DMS79 (cell line): ENCODE data around the gene ALDH3B2.
"Not testable (repeated sequence)": the region's sequence is repeated elsewhere in the genome, so short reads cannot be mapped to it uniquely, and the experiment has no call there.

ENCODE experiments used
- DNase-seq: peaks from one replicate; lab custom pipeline; 2025; lab: John Stamatoyannopoulos, UW

ALDH3B2 gene

GRCh38 chr11:67662142-67662834 lies 12.1 kb downstream of the ALDH3B2 start:
- no peak for DNase-seq

GRCh38 chr11:67660752-67661151 lies 13.7 kb downstream of the ALDH3B2 start:
- not testable (repeated sequence) for DNase-seq

- DNase-seq = not testable (repeated sequence)
Observed at GRCh38 chr11:67659651-67660165, 14.7 kb downstream of the ALDH3B2 start.

GRCh38 chr11:67657300-67657699 lies 17.1 kb downstream of the ALDH3B2 start:
- no peak for DNase-seq

- no peak for DNase-seq
Observed at GRCh38 chr11:67656278-67656922, 18.0 kb downstream of the ALDH3B2 start.

- no peak for DNase-seq
Observed at GRCh38 chr11:67654225-67654624, 20.2 kb downstream of the ALDH3B2 start.

GRCh38 chr11:67652965-67653845 lies 21.2 kb downstream of the ALDH3B2 start:
- DNase-seq = no peak

- DNase-seq = no peak
Observed at GRCh38 chr11:67651976-67652781, 22.2 kb downstream of the ALDH3B2 start.

- no peak for DNase-seq
Observed at GRCh38 chr11:67649634-67650510, 24.6 kb downstream of the ALDH3B2 start.

GRCh38 chr11:67648796-67649613 lies 25.4 kb downstream of the ALDH3B2 start:
- DNase-seq = no peak

- no peak for DNase-seq
Observed at GRCh38 chr11:67648140-67648795, 26.2 kb downstream of the ALDH3B2 start.

- no peak for DNase-seq
Observed at GRCh38 chr11:67647471-67647870, 27.0 kb downstream of the ALDH3B2 start.

- DNase-seq = no peak
Observed at GRCh38 chr11:67646535-67647336, 27.7 kb downstream of the ALDH3B2 start.

- no peak for DNase-seq
Observed at GRCh38 chr11:67645521-67646461, 28.6 kb downstream of the ALDH3B2 start.

GRCh38 chr11:67644472-67645418 lies 29.7 kb downstream of the ALDH3B2 start:
- DNase-seq = no peak

- no peak for DNase-seq
Observed at GRCh38 chr11:67644042-67644441, 30.4 kb downstream of the ALDH3B2 start.
